Uterus (tissue), 4 donors: ENCODE data around the gene SBNO1. TPM values are rescaled to one million over a fixed set of nuclear protein-coding genes. Genes with fewer than 3 reads are reported as not detected.

ENCODE experiments used
- DNase-seq, 2 donors: peaks; one replicate each; pipeline ENCODE4 v3.0.0-alpha.2; 2019 to 2020
- H3K27ac ChIP-seq, 2 donors: fragments of 200-600 bp; sonication (generic); 1 replicate in 1 of 2; 2 replicates in 1 of 2; pipeline ENCODE4 v1.5.1; 2016 to 2018
- H3K27me3 ChIP-seq, 2 donors: fragments of 200-600 bp; sonication (generic); one replicate each; pipeline ENCODE4 v1.5.1; 2018 to 2019; ENCODE audit warnings: control low read depth in 1 of 2
- H3K36me3 ChIP-seq, 2 donors: fragments of 200-600 bp; sonication (generic); one replicate each; pipeline ENCODE4 v1.5.1; 2019; ENCODE audit warnings: control low read depth in 1 of 2
- H3K4me1 ChIP-seq, 2 donors: fragments of 200-600 bp; sonication (generic); one replicate each; pipeline ENCODE4 v1.5.1; 2018 to 2019; ENCODE audit warnings: control low read depth in 1 of 2
- H3K4me3 ChIP-seq, 2 donors: fragments of 200-600 bp; sonication (generic); 1 replicate in 1 of 2; 2 replicates in 1 of 2; pipeline ENCODE4 v1.5.1; 2018 to 2019; ENCODE audit warnings: mild to moderate bottlenecking in 1 of 2
- H3K9me3 ChIP-seq, 2 donors: fragments of 200-600 bp; sonication (generic); one replicate each; pipeline ENCODE4 v1.5.1; 2019; ENCODE audit warnings: control low read depth in 1 of 2
- POLR2A ChIP-seq, 2 donors: fragments of 450-650 bp; IDR thresholded peaks; one replicate each; pipeline ENCODE4 v1.6.1; 2016; ENCODE audit warnings: antibody characterized with exemption in 2 of 2, mild to moderate bottlenecking in 1 of 2, moderate library complexity in 1 of 2
- intact Hi-C: fragments of 100-400 bp; cut with DNase I; formaldehyde crosslinking; loops from one replicate; pipeline ENCODE4 v1.15.1; 2023; ENCODE audit warnings: low total_unique reads
- total RNA-seq, 4 donors: library from RNA; depleted of rRNA in 3 of 4; stranded (reverse); fragments of >200 nt in 3 of 4; gene quantifications; one replicate each; pipeline versions ENCODE4 v1.1.0 to v1.2.4, GENCODE V29; 2014 to 2023
- TF ChIP-seq, protein P1 (sequence below), 4 experiments: fragments of 200-600 bp in 2 of 4; fragments of 450-650 bp in 2 of 4; sonication (generic) in 2 of 4; IDR thresholded peaks; one replicate each; pipeline ENCODE4 v1.5.1; 2016 to 2019; ENCODE audit warnings: antibody characterized with exemption in 4 of 4, mild to moderate bottlenecking in 2 of 4, moderate library complexity in 1 of 4
- donor health status: DM: yes; HTN: yes; CAD: no.

SBNO1 gene
- total RNA-seq, 4 donors from 2014 or later: 16.8 to 40.5 (median 33.0) TPM

DNA sequence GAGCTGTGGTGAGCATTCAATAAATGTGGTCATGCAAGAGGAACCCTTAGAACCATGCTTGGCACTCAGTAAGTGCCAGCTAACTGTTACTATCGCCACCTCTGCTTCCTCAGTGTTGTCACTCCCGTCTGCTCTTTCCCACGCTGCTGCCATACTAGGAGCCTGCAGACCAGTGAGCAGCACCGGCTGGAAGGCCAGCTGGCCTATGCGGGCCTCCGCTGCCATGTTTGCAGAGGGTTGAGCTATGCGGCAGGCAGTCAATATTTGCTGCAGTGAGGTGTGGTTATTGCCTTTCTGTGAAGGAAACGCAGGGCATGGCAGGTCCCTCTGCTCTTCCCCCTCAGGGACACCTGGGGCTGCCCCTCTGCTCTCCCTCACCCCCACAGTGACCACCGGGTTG is 32.3 kb upstream of the SBNO1 start:
- intact Hi-C loops: no loop called here
- peak overlapping the region; percentile 76 to 83 for H3K27ac ChIP-seq
- H3K27me3 ChIP-seq: no peaks in the 10 kb centered on the region
- no peak for DNase-seq
- TF ChIP-seq POLR2A (IDR thresholded peaks at IDR 0.05): no peak
- TF ChIP-seq, protein P1, sequence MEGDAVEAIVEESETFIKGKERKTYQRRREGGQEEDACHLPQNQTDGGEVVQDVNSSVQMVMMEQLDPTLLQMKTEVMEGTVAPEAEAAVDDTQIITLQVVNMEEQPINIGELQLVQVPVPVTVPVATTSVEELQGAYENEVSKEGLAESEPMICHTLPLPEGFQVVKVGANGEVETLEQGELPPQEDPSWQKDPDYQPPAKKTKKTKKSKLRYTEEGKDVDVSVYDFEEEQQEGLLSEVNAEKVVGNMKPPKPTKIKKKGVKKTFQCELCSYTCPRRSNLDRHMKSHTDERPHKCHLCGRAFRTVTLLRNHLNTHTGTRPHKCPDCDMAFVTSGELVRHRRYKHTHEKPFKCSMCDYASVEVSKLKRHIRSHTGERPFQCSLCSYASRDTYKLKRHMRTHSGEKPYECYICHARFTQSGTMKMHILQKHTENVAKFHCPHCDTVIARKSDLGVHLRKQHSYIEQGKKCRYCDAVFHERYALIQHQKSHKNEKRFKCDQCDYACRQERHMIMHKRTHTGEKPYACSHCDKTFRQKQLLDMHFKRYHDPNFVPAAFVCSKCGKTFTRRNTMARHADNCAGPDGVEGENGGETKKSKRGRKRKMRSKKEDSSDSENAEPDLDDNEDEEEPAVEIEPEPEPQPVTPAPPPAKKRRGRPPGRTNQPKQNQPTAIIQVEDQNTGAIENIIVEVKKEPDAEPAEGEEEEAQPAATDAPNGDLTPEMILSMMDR (IDR thresholded peaks at IDR 0.05): no peak
- H3K4me3 ChIP-seq: no peak overlapping the region
- H3K4me1 ChIP-seq: peaks cover 0 to 24% of the 10 kb centered on the region in 2 donors
- no peaks in the 10 kb centered on the region for H3K9me3 ChIP-seq
- H3K36me3 ChIP-seq: no peaks in the 10 kb centered on the region

DNA sequence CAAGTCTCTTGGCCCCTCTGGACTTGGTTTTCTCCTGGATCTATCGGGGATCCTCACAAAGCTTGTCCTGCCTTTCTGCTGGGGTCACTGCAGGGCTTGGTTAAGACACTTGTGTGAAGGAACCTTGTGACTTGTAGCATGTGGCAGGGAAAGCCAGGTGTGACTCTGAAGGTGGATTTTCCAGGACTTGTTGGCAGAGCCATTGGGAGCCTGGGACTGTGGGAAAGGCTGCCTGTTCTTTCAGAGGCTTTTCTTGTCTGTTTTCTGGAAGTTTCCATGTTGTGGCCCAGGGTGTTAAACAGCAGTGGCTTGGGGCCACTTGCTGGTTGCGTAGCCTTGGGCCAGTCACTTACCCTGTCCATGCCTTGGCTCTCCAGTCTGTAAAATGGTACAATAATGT is 31.9 kb upstream of the SBNO1 start:
- peaks cover 0 to 24% of the 10 kb centered on the region in 2 donors for H3K4me1 ChIP-seq

DNA sequence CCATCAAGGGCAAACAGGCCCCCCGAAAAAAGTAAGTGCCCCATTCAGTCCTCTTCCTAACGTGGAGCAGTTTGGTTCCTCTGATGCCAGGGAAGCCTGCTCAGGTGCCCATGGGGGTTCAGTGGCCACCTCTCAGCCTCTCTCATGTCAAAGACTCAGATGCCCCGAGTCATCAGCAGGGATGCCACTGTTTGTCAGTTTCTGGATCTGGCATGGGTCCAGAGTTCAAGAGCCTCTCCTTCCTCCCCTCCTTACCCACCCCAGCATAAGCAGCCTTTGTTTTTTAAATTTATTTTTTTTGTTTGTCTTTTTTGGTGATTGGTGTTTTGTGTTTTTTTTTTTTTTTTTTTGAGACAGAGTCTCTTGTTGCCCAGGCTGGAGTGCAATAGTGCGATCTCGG is 30.6 kb upstream of the SBNO1 start:
- Histone ChIP-seq H3K36me3 (no peaks in the 10 kb centered on the region), H3K4me3 (no peak overlapping the region), H3K27me3 (no peaks in the 10 kb centered on the region), H3K27ac (peak overlapping the region in 1 of 2 donors; percentile 50), H3K9me3 (no peaks in the 10 kb centered on the region), H3K4me1 (peaks cover 6 to 24% of the 10 kb centered on the region in 2 donors)
- intact Hi-C loops: no loop called here
- DNase-seq: no peak
- no peak for TF ChIP-seq POLR2A (IDR thresholded peaks at IDR 0.05)
- TF ChIP-seq, protein P1 (IDR thresholded peaks at IDR 0.05): no peak

More for the DNA sequence above, 31.9 kb upstream of the SBNO1 start:
- Histone ChIP-seq H3K9me3 (no peaks in the 10 kb centered on the region), H3K27me3 (no peaks in the 10 kb centered on the region), H3K27ac (peak overlapping the region; percentile 76 to 83), H3K4me3 (no peak overlapping the region), H3K36me3 (no peaks in the 10 kb centered on the region)
- TF ChIP-seq, protein P1 (IDR thresholded peaks at IDR 0.05): no peak
- TF ChIP-seq POLR2A (IDR thresholded peaks at IDR 0.05): no peak
- DNase-seq: no peak
- intact Hi-C loops: no loop called here

DNA sequence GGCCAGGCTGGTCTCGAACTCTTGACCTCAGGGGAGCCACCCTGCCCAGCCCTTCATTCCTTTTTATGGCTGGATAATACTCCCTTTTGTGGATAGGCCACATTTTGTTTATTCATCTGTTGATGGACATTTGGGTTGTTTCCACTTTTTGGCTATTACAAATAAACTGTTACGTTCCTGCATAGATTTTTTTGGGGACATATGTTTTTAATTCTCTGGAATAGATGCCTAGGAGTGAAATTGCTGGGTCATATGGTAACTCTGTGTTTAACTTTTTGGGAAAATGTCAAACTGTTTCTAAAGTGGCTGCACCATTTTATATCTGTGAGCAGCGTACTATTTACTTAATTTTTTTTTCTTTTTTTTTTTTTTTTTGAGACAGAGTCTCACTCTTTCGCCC is 29.1 kb upstream of the SBNO1 start:
- Histone ChIP-seq H3K4me1 (peaks cover 6 to 21% of the 10 kb centered on the region in 2 donors), H3K36me3 (no peaks in the 10 kb centered on the region), H3K9me3 (no peaks in the 10 kb centered on the region), H3K27me3 (no peaks in the 10 kb centered on the region), H3K4me3 (no peak overlapping the region), H3K27ac (peak overlapping the region in 1 of 2 donors; percentile 29)
- intact Hi-C loops: no loop called here
- no peak for TF ChIP-seq POLR2A (IDR thresholded peaks at IDR 0.05)
- TF ChIP-seq, protein P1 (IDR thresholded peaks at IDR 0.05): no peak
- DNase-seq: no peak

DNA sequence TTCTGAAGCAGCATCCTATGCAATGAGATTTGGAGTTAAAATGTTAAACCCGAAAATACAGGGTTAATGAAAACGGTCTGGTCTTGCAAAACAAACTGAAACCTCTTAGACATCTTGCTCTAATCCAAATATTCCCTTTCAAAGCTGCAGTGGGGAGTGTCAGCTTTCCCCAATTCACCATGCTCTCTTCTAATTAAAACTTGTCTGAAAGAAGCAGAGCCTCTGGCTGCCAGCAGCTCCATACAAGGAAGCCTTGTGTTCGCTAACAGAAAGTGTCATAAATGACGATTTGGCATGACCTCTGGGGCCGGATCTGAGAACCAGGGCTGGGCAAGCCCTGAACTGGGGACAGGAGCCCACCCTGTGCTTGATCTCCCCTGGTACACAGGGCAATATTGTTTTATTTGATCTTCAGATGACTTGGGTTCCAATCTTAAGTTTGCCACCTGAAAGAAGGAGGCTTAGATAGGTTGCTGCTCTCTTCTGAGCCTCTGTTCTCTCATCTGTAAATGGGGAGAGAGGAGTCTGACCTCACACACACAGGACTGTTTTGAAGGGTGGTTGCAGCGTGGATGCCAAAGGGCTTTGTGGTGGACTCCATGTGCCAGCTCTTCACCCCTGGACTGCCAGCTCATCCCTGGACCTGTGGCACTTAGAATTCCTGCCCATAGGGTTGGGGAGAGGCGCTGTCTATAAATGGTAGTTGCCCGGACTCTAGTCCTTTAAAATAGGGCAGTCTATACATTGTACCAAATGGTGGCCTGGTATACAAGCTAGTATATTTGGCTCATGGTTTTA is 27.1 kb upstream of the SBNO1 start:
- no peak for DNase-seq
- Histone ChIP-seq H3K9me3 (no peaks in the 10 kb centered on the region), H3K27me3 (no peaks in the 10 kb centered on the region), H3K4me1 (peaks cover 6 to 14% of the 10 kb centered on the region in 2 donors), H3K4me3 (no peak overlapping the region), H3K27ac (peak overlapping the region in 1 of 2 donors; percentile 93), H3K36me3 (no peaks in the 10 kb centered on the region)
- intact Hi-C loops: no loop called here
- TF ChIP-seq, protein P1 (IDR thresholded peaks at IDR 0.05): no peak
- TF ChIP-seq POLR2A (IDR thresholded peaks at IDR 0.05): no peak
